Stimulated activated memory B cell treated with anti-CD40 and anti-IgM and Interleukin-4, amounts not matched to agents 10 μg/mL and 1 μg/mL and 100 μg/mL, for 72 hours (primary cell): ENCODE data around the gene NCOA7.

Experiments used
- ATAC-seq: fragments of 150-1000 bp; cut with Tn5 transposase; 2 replicates; pipeline ENCODE4 v1.10.0; 2021
- H3K27ac Mint-ChIP-seq: one replicate; pipeline ENCODE4 v1.8.0; 2022; ENCODE audit warnings: mild to moderate bottlenecking, mixed read lengths
- H3K27me3 Mint-ChIP-seq: one replicate; pipeline ENCODE4 v1.8.0; 2022; ENCODE audit warnings: mixed read lengths
- H3K36me3 Mint-ChIP-seq: one replicate; pipeline ENCODE4 v1.8.0; 2022; ENCODE audit warnings: mixed read lengths
- H3K4me1 Mint-ChIP-seq: one replicate; pipeline ENCODE4 v1.8.0; 2022; ENCODE audit warnings: mixed read lengths
- H3K4me3 Mint-ChIP-seq: one replicate; pipeline ENCODE4 v1.8.0; 2022; ENCODE audit warnings: mild to moderate bottlenecking, moderate library complexity, mixed read lengths
- H3K9me3 Mint-ChIP-seq: one replicate; pipeline ENCODE4 v1.8.0; 2022; ENCODE audit warnings: mixed read lengths

Gene NCOA7

GRCh38 chr6:125974214-125974866 lies 183.6 kb downstream of the NCOA7 start:
- peaks cover 12% of the 10 kb centered on the region for H3K4me1 Mint-ChIP-seq
- H3K9me3 Mint-ChIP-seq, result no peaks in the 10 kb centered on the region
- no peaks in the 10 kb centered on the region for H3K27me3 Mint-ChIP-seq
- no peak overlapping the region for H3K27ac Mint-ChIP-seq
- peaks cover 21% of the 10 kb centered on the region for H3K36me3 Mint-ChIP-seq
- H3K4me3 Mint-ChIP-seq, result no peak overlapping the region
- no peak for ATAC-seq

- H3K9me3 Mint-ChIP-seq, result no peaks in the 10 kb centered on the region
- no peaks in the 10 kb centered on the region for H3K27me3 Mint-ChIP-seq
- no peak for ATAC-seq
- no peak overlapping the region for H3K4me3 Mint-ChIP-seq
- H3K27ac Mint-ChIP-seq, result no peak overlapping the region
- H3K36me3 Mint-ChIP-seq, result peaks cover 16% of the 10 kb centered on the region
- H3K4me1 Mint-ChIP-seq, result peaks cover 6% of the 10 kb centered on the region
These were observed 188.3 kb downstream of the NCOA7 start for GRCh38 chr6:125979101-125979500.
